ENCODE data around the gene DUOXA1.

DNA sequence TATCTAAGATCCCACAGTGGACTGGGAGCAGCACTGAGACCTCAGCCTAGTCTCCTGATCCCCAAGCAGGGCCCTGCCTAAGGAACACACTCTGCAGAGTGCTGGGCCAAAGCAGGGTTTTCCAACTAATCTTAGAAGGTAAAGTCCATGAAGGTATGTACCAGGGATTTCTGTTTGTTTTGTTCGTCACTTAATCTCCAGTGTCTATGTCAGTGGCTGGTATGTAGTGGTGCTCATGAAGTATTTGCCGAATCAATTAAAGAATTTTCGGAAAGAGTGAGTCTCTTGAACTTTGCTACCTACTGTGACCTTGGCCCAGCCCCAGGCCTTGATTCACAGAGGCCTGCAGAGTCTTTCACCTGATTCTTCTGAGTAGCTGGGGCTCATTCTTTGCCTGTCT is 1.8 kb upstream of the DUOXA1 start:
- no peak for TF ChIP-seq CTCF (IDR thresholded peaks at IDR 0.05)
- no peak for TF ChIP-seq POLR2A (IDR thresholded peaks at IDR 0.05)

All from tibial nerve (tissue), 3 donors.